T-cell (primary cell): Measurements from ENCODE around the gene ETS1. TPM values are rescaled to one million over a fixed set of nuclear protein-coding genes. Genes with fewer than 3 reads are reported as not detected.
A peak's percentile ranks its signal among the peaks of the same experiment; 100 is the strongest.

ENCODE experiments used
- ATAC-seq, 4 experiments: fragments of 200-7000 bp in 3 of 4; fragments of 150-1000 bp in 1 of 4; cut with Tn5 transposase; replicated peaks in 1 of 4; 1 replicate in 3 of 4; 2 replicates in 1 of 4; pipeline ENCODE4 v1.10.0; 2021; ENCODE audit warnings: moderate library complexity in 3 of 4, mild to moderate bottlenecking in 2 of 4, moderate number of reproducible peaks in 1 of 4
- CTCF ChIA-PET, 2 donors: fragments of 300-600 bp; sonication (Branson Sonifier 250); formaldehyde crosslinking; loops; one replicate each; lab custom pipeline; 2022; ENCODE audit warnings: antibody characterized with exemption in 2 of 2; lab: Charles Lee
- POLR2A ChIA-PET, 2 donors: fragments of 300-600 bp; sonication (Branson Sonifier 250); formaldehyde crosslinking; loops; one replicate each; lab custom pipeline; 2022; ENCODE audit warnings: antibody characterized with exemption in 2 of 2; lab: Charles Lee
- DNase-seq, 35 experiments: peaks; one replicate each; pipeline versions ENCODE4 v3.0.0 to v3.0.0-alpha.2; 2013 to 2023
- H3K27ac ChIP-seq: one replicate; pipeline ENCODE4 v1.5.1; 2013; ENCODE audit warnings: low read length
- H3K27me3 ChIP-seq, 2 experiments: replicated peaks in 1 of 2; 1 replicate in 1 of 2; 2 replicates in 1 of 2; pipeline versions ENCODE4 v1.6.1 to v1.7.0; 2013; ENCODE audit warnings: low read length in 1 of 2, mixed read lengths in 1 of 2; ENCODE audit not compliant: control insufficient read depth in 2 of 2, insufficient read depth in 2 of 2; ENCODE audit errors: extremely low read depth in 1 of 2
- H3K36me3 ChIP-seq, 2 donors: 1 replicate in 1 of 2; 2 replicates in 1 of 2; pipeline versions ENCODE4 v1.6.1 to v1.7.0; 2013; ENCODE audit warnings: low read length in 1 of 2; ENCODE audit not compliant: control insufficient read depth in 2 of 2, insufficient read depth in 1 of 2; ENCODE audit errors: extremely low read depth in 1 of 2
- H3K4me1 ChIP-seq, 2 experiments: 1 replicate in 1 of 2; 2 replicates in 1 of 2; pipeline versions ENCODE4 v1.6.1 to v1.7.0; 2013; ENCODE audit warnings: low read length in 2 of 2, mixed read lengths in 1 of 2; ENCODE audit not compliant: insufficient read depth in 2 of 2, control insufficient read depth in 1 of 2; ENCODE audit errors: extremely low read depth in 1 of 2
- H3K4me3 ChIP-seq, 2 donors: 1 replicate in 1 of 2; 2 replicates in 1 of 2; pipeline versions ENCODE4 v1.5.1 to v1.7.0; 2013; ENCODE audit warnings: mild to moderate bottlenecking in 2 of 2, low read length in 1 of 2, moderate library complexity in 1 of 2; ENCODE audit not compliant: control insufficient read depth in 1 of 2; ENCODE audit errors: extremely low read depth in 1 of 2
- H3K9me3 ChIP-seq: 2 replicates; pipeline ENCODE4 v1.7.0; 2013
- H3K27ac Mint-ChIP-seq, 2 donors: one replicate each; pipeline ENCODE4 v1.8.0; 2020 to 2021; ENCODE audit warnings: mild to moderate bottlenecking in 2 of 2, mixed read lengths in 2 of 2
- H3K27me3 Mint-ChIP-seq, 2 donors: one replicate each; pipeline ENCODE4 v1.8.0; 2021 to 2022; ENCODE audit warnings: mixed read lengths in 2 of 2
- H3K36me3 Mint-ChIP-seq: one replicate; pipeline ENCODE4 v1.8.0; 2021; ENCODE audit warnings: mixed read lengths
- H3K4me1 Mint-ChIP-seq, 3 donors: one replicate each; pipeline ENCODE4 v1.8.0; 2020 to 2022; ENCODE audit warnings: mixed read lengths in 3 of 3, mild to moderate bottlenecking in 1 of 3
- H3K4me3 Mint-ChIP-seq, 3 donors: one replicate each; pipeline ENCODE4 v1.8.0; 2020 to 2022; ENCODE audit warnings: mild to moderate bottlenecking in 3 of 3, mixed read lengths in 3 of 3, moderate library complexity in 3 of 3
- H3K9me3 Mint-ChIP-seq, 3 donors: one replicate each; pipeline ENCODE4 v1.8.0; 2020 to 2022; ENCODE audit warnings: mixed read lengths in 3 of 3
- WGBS: methylation state at CpG from one replicate; pipeline ENCODE4 v1.1.5; 2013; ENCODE audit warnings: missing lambda C conversion rate; ENCODE audit not compliant: insufficient coverage; 5-methylcytosine and 5-hydroxymethylcytosine counted together
- total RNA-seq, 35 experiments: library from RNA in 6 of 35; stranded (reverse) in 6 of 35; fragments of 120-200 nt in 1 of 35; gene quantifications; one replicate each; pipeline versions ENCODE4 v1.2.1 to v1.2.4 and lab custom pipeline; 2013 to 2026

Gene ETS1
- total RNA-seq, 5 donors from 2014 or later (not counting 1 experiment from before 2014, with no cell fraction given), result 773 to 1,065 (median 854) TPM

DNA sequence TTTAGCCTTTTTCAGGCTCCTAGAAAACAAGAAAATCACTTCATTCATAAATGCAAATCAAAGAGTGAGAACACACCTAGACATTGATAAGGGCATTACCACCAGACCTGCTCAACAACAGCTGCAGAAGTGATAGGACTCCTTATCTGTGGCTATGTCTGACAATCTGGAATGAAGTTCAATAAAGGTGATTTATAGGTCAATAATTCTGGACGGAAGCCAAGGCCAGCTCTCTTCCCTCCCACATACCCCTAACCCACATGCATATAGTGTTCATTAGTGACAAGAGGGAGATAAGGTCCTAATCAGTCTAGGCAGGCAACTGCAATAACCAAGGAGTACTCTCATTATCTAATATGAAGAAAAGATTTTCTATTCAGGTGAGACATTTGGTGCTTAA lies 111.3 kb downstream of the ETS1 start:
- Histone ChIP-seq H3K4me1 (peaks cover 85 to 87% of the 10 kb centered on the region in 2 experiments), H3K27me3 (no peaks in the 10 kb centered on the region), H3K9me3 (no peaks in the 10 kb centered on the region), H3K4me3 (no peak overlapping the region), H3K27ac (peak overlapping the region; percentile 96), H3K36me3 (peaks cover under 1 to 86% of the 10 kb centered on the region in 2 donors)
- peak overlapping the region; percentile 93 to 98 for H3K27ac Mint-ChIP-seq
- DNase-seq (peak in 1 of 35 experiments; percentile 52), ATAC-seq (no peak)
- H3K4me3 Mint-ChIP-seq, result peak overlapping the region; percentile 62 to 99 (median 66)
- ChIA-PET CTCF (interaction anchor here (0.6 to 1.8 kb wide), 26 partner anchors 8 to 443 kb away, joined by 3 to 12 read pairs (median 4); no protein-coding TSS in a partner anchor), POLR2A (interaction anchor here (0.6 to 2.8 kb wide), 15 partner anchors 11 to 192 kb away, joined by 3 to 17 read pairs (median 4); no protein-coding TSS in a partner anchor)
- no peaks in the 10 kb centered on the region for H3K9me3 Mint-ChIP-seq
- H3K4me1 Mint-ChIP-seq, result peaks cover 98 to 100% (median 99%) of the 10 kb centered on the region in 3 donors
- peaks cover 90% of the 10 kb centered on the region for H3K36me3 Mint-ChIP-seq
- WGBS, result no CpG with 5 or more reads among the region's 1 CpG
- no peaks in the 10 kb centered on the region for H3K27me3 Mint-ChIP-seq

DNA sequence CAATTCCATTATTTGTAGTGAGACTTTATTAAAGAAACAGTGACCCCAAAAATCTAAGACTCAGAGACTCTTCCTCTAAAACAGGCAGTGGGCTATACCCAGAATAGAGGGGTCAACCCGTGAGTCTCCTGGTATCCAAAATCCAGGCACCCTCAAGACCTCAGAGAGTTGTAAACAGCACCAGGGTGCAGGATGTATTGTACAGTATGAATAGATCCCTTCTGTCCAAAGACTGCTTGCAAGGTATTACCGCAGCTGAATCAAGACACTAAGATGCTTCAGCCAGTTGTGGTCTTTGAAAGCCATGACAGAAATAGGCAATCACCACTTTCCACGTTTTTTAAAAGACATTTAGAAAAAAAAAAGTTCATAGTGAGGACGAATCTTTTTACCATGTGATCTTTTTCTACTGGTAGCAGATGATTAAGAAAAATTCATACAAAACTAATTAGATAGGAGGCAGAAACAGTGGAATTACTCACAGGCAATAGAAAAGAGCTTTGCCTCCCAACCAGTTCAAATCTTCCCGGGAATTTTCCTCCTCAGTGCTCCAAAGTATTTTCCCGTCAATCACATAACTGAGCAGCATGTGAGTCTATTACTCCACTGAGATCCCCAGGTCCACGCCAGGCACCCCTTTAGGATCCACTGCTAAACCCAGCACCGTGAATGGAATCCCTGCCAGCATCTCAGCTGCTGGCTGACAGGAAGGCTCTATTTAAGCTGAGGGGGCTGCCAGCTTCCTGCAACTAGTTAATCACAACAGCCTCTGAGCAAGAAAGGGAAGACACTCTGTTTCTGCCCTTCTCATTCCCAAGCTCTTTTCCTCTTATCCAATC lies 113.1 kb downstream of the ETS1 start:
- Mint-ChIP-seq H3K4me3 (peak overlapping the region; percentile 62 to 99 (median 66)), H3K27ac (peak overlapping the region; percentile 93 to 98), H3K36me3 (peaks cover 87% of the 10 kb centered on the region), H3K4me1 (peaks cover 98 to 100% (median 99%) of the 10 kb centered on the region in 3 donors), H3K9me3 (no peaks in the 10 kb centered on the region), H3K27me3 (no peaks in the 10 kb centered on the region)
- Histone ChIP-seq H3K9me3 (no peaks in the 10 kb centered on the region), H3K27ac (peak overlapping the region; percentile 96), H3K4me3 (peak overlapping the region; percentile 6 to 46), H3K4me1 (peaks cover 79 to 83% of the 10 kb centered on the region in 2 experiments), H3K27me3 (no peaks in the 10 kb centered on the region), H3K36me3 (peaks cover 3 to 86% of the 10 kb centered on the region in 2 donors)
- ATAC-seq (no peak), DNase-seq (peak in 1 of 35 experiments; percentile 39)
- 50% methylated on average over 4 of the region's 8 CpGs for whole genome bisulfite sequencing
- ChIA-PET POLR2A (interaction anchor here (0.7 to 1.1 kb wide), 6 partner anchors 9 to 184 kb away, joined by 3 to 5 read pairs (median 3); no protein-coding TSS in a partner anchor), CTCF (interaction anchor here (0.6 to 2.1 kb wide), 8 partner anchors 8 to 361 kb away, joined by 3 to 5 read pairs (median 4); no protein-coding TSS in a partner anchor)

DNA sequence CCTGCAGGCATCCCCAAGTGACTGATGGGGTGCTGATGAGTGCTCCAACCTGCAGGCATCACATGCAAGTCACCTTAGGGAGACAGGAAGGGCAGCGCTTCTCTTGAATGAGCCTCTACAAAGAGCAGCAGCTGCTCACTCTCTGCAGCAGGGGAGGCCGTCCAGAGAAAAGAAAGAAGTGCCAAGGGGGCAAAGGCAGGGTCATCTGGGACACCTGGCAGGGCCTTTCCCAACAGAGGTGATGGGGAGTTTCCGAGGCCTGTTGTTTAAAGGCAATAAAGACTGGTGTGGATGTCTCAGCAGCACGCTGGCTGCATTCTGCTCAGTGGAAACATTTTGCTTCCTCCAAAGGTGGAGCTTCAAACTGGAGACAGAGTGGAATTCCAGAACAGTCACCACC lies 113.7 kb downstream of the ETS1 start:
- peak in 6 of 35 experiments; percentile 28 to 70 (median 42) for DNase-seq
- 11% methylated on average over 2 of the region's 4 CpGs for WGBS
- Histone ChIP-seq H3K4me1 (peaks cover 81 to 83% of the 10 kb centered on the region in 2 experiments), H3K27me3 (no peaks in the 10 kb centered on the region), H3K27ac (peak overlapping the region; percentile 96), H3K9me3 (no peaks in the 10 kb centered on the region), H3K4me3 (peak overlapping the region in 1 of 2 donors; percentile 11), H3K36me3 (peaks cover 3 to 85% of the 10 kb centered on the region in 2 donors)
- Mint-ChIP-seq H3K4me1 (peaks cover 98 to 100% (median 99%) of the 10 kb centered on the region in 3 donors), H3K4me3 (peak overlapping the region; percentile 62 to 99 (median 66)), H3K27ac (peak overlapping the region; percentile 93 to 98), H3K27me3 (no peaks in the 10 kb centered on the region), H3K36me3 (peaks cover 86% of the 10 kb centered on the region), H3K9me3 (no peaks in the 10 kb centered on the region)
- no peak for ATAC-seq
- ChIA-PET POLR2A (interaction anchor here (0.7 to 0.9 kb wide), 3 partner anchors 10 to 26 kb away, joined by 3 read pairs; no protein-coding TSS in a partner anchor), CTCF (interaction anchor here (0.6 to 2.1 kb wide), 4 partner anchors 8 to 362 kb away, joined by 3 to 5 read pairs (median 4); no protein-coding TSS in a partner anchor)

DNA sequence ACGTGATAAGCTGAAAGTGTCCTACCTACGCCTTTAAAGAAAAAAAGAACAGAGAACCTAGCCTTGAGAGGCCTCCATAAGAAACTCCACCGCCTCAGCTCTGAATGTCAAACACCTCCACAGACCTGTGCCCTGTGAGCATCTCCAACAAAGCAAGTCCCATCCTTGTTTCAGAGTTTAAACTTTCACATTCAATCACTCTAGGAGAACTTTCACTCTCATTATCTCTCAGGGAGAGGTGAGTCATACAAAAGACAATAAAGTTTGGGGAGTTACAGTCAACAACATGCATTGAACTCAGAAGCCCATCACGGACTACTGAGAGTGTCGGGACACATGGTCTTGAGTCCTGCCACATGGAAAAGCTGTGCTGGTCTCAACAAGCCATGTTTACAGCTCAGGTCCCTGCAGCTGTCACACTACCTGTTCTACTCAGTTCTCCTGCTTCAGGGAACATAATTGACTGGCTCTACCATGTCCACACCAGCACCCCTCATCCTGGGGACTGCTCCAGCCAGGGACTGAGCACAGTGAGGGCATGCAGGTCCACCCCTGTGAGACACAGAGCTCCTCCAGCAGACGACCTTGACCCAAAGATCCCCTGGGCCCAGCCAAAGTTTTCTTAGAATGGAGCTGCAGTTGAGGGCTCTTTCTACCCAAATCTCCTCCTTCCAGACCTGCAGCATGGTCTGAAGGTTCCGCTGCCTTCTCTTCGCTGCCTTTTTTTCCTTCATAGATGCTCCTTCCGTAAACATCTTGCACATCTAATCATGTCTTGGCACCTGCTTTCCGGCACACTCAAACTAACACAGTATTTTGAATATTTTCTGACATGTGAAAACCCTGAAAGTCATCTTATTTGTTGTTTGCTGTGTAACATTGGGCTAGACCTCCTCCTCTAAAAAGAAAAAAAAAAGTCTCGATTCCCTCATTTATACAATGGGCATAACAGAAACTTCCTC lies 114.9 kb downstream of the ETS1 start:
- no peaks in the 10 kb centered on the region for H3K9me3 Mint-ChIP-seq
- Histone ChIP-seq H3K4me3 (peak overlapping the region; percentile 18 to 42), H3K4me1 (peaks cover 83 to 86% of the 10 kb centered on the region in 2 experiments), H3K27ac (peak overlapping the region; percentile 96), H3K27me3 (no peaks in the 10 kb centered on the region), H3K9me3 (no peaks in the 10 kb centered on the region), H3K36me3 (peaks cover 3 to 87% of the 10 kb centered on the region in 2 donors)
- peak overlapping the region; percentile 93 to 98 for H3K27ac Mint-ChIP-seq
- ChIA-PET CTCF (interaction anchor here in 1 of 2 donors (0.6 to 1.8 kb wide), 8 partner anchors 32 to 171 kb away, joined by 3 to 15 read pairs (median 4); no protein-coding TSS in a partner anchor), POLR2A (interaction anchor here (0.6 to 1.9 kb wide), 14 partner anchors 7 to 171 kb away, joined by 3 to 17 read pairs (median 4); no protein-coding TSS in a partner anchor)
- H3K27me3 Mint-ChIP-seq, result no peaks in the 10 kb centered on the region
- peaks cover 87% of the 10 kb centered on the region for H3K36me3 Mint-ChIP-seq
- H3K4me1 Mint-ChIP-seq, result peaks cover 100% of the 10 kb centered on the region in 3 donors
- DNase-seq, result peak in 4 of 35 experiments; percentile 42 to 70 (median 52)
- peak; percentile 12 to 43 (median 30) for ATAC-seq
- under 1% methylated on average over 9 of the region's 11 CpGs for WGBS
- H3K4me3 Mint-ChIP-seq, result peak overlapping the region; percentile 62 to 99 (median 66)

DNA sequence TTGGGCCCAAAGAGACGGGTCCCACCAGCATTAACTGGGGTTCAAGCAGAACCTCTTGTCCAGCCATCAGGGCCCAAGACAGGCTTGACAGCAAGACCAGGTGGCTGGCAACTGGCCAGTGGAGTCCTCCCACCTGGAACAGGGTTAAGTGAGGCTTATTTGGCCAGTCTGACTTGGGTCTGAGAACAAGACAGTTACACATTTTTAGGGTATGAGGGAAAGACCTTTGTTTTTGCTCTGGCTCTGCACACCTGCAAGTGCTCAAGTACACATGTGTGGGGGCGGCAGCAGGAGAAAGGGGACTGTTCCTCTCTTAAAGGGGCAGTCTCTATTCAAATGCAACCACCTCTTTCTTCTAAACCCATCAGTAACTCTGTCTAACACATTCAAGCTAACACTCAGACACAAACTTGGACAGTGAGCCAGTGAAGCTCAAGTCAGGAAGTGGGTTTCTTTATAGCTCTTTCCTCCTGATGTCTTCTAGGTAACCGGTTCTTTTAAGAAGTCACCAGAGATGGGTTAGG lies 116.2 kb downstream of the ETS1 start:
- peaks cover 100% of the 10 kb centered on the region in 3 donors for H3K4me1 Mint-ChIP-seq
- peak; percentile 47 to 61 (median 55) for ATAC-seq
- peak overlapping the region; percentile 18 to 51 for H3K4me3 ChIP-seq

More for the DNA sequence above, 116.2 kb downstream of the ETS1 start:
- DNase-seq, result peak in 27 of 35 experiments; percentile 39 to 79 (median 54)
- no peaks in the 10 kb centered on the region for H3K9me3 ChIP-seq
- peak overlapping the region; percentile 96 for H3K27ac ChIP-seq
- H3K36me3 Mint-ChIP-seq, result peaks cover 87% of the 10 kb centered on the region
- 10% methylated on average over 1 of the region's 3 CpGs for WGBS
- peak overlapping the region; percentile 62 to 99 (median 66) for H3K4me3 Mint-ChIP-seq
- ChIA-PET POLR2A (interaction anchor here (0.5 to 1.9 kb wide), 23 partner anchors 9 to 200 kb away, joined by 3 to 17 read pairs (median 4); no protein-coding TSS in a partner anchor), CTCF (interaction anchor here (0.6 to 1.8 kb wide), 20 partner anchors 13 to 182 kb away, joined by 3 to 15 read pairs (median 3); no protein-coding TSS in a partner anchor)
- H3K4me1 ChIP-seq, result peaks cover 87 to 88% of the 10 kb centered on the region in 2 experiments
- no peaks in the 10 kb centered on the region for H3K27me3 Mint-ChIP-seq
- H3K36me3 ChIP-seq, result peaks cover 3 to 89% of the 10 kb centered on the region in 2 donors
- H3K27me3 ChIP-seq, result no peaks in the 10 kb centered on the region
- H3K27ac Mint-ChIP-seq, result peak overlapping the region; percentile 93 to 98
- H3K9me3 Mint-ChIP-seq, result no peaks in the 10 kb centered on the region
